HG02884 (cell line): Measurements from ENCODE around the gene OLIG2.

Experiments used
- ATAC-seq: cut with Tn5 transposase; IDR thresholded peaks from one replicate; pipeline ENCODE4 v1.9.1; 2021; ENCODE audit warnings: mild to moderate bottlenecking, moderate library complexity; ENCODE audit not compliant: unreplicated experiment

Gene OLIG2

GRCh38 chr21:33019885-33020557 lies 5.7 kb upstream of the OLIG2 start:
- no peak for ATAC-seq

- ATAC-seq = no peak
These were observed 5.1 kb upstream of the OLIG2 start for GRCh38 chr21:33020558-33021100.

GRCh38 chr21:33021150-33021549 lies 4.6 kb upstream of the OLIG2 start:
- no peak for ATAC-seq

GRCh38 chr21:33021667-33022066 lies 4.1 kb upstream of the OLIG2 start:
- ATAC-seq = no peak

GRCh38 chr21:33022489-33022827 lies 3.3 kb upstream of the OLIG2 start:
- no peak for ATAC-seq

GRCh38 chr21:33022828-33023573 lies 2.7 kb upstream of the OLIG2 start:
- no peak for ATAC-seq

- no peak for ATAC-seq
These were observed 2.0 kb upstream of the OLIG2 start for GRCh38 chr21:33023574-33024200.

- no peak for ATAC-seq
These were observed 1.3 kb upstream of the OLIG2 start for GRCh38 chr21:33024201-33025103.

- ATAC-seq = no peak
These were observed 638 bp upstream of the OLIG2 start for GRCh38 chr21:33025106-33025488.

- no peak for ATAC-seq
These were observed 716 bp downstream of the OLIG2 start for GRCh38 chr21:33026443-33026858.

GRCh38 chr21:33026878-33027400 lies 1.2 kb downstream of the OLIG2 start:
- no peak for ATAC-seq

- no peak for ATAC-seq
These were observed 1.9 kb downstream of the OLIG2 start for GRCh38 chr21:33027401-33028286.

- ATAC-seq = no peak
These were observed 2.5 kb downstream of the OLIG2 start for GRCh38 chr21:33028287-33028670.

GRCh38 chr21:33028773-33029384 lies 3.1 kb downstream of the OLIG2 start:
- ATAC-seq = no peak

GRCh38 chr21:33029385-33029921 lies 3.7 kb downstream of the OLIG2 start:
- ATAC-seq = no peak

GRCh38 chr21:33029975-33030461 lies 4.3 kb downstream of the OLIG2 start:
- no peak for ATAC-seq

- no peak for ATAC-seq
These were observed 4.9 kb downstream of the OLIG2 start for GRCh38 chr21:33030633-33031032.

- no peak for ATAC-seq
These were observed 5.6 kb downstream of the OLIG2 start for GRCh38 chr21:33031152-33031911.
